ENCODE results near the gene C9orf43.

DNA sequence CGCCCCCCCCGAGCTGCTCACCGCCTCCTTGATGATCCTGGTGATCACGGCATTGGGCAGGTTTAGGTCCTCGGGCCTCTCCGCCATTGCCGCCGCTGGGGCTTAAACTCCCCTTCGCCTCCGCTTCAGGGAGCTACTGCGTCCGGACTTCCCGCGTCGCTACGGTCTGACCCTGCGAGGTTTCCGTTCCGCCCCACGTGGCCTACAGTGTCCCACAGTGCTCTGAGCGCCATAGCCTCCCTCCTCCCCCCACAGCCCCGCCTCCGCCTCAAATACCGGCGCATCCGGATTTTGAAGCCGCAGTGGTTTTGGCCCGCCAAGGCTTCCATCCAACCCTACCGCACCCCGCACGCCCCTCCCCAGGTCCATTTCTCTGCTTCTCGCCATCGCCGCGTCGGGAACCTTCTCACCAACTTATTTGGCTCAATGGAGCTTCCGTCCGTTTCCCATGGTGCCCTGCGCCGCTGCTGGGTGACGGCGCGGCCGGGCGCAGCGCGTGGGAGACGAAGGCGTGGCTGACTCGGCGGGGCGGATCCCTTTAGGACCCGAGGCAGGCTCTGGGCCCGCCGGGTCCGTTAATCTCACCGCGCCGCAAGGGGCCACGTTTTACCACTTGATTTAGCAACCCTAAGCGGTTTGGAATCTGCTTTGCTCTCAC, at the start of gene C9orf43, which contains the start of gene POLE3:
- TF ChIP-seq, protein P1, sequence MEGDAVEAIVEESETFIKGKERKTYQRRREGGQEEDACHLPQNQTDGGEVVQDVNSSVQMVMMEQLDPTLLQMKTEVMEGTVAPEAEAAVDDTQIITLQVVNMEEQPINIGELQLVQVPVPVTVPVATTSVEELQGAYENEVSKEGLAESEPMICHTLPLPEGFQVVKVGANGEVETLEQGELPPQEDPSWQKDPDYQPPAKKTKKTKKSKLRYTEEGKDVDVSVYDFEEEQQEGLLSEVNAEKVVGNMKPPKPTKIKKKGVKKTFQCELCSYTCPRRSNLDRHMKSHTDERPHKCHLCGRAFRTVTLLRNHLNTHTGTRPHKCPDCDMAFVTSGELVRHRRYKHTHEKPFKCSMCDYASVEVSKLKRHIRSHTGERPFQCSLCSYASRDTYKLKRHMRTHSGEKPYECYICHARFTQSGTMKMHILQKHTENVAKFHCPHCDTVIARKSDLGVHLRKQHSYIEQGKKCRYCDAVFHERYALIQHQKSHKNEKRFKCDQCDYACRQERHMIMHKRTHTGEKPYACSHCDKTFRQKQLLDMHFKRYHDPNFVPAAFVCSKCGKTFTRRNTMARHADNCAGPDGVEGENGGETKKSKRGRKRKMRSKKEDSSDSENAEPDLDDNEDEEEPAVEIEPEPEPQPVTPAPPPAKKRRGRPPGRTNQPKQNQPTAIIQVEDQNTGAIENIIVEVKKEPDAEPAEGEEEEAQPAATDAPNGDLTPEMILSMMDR (conservative IDR thresholded peaks at IDR 0.05; ENCODE audit: low read length), result no peak
- TF ChIP-seq EZH2phosphoT487 (IDR thresholded peaks at IDR 0.05; ENCODE audit: borderline replicate concordance), result no peak
